ENCODE data around the gene TH.
A peak's percentile ranks its signal among the peaks of the same experiment; 100 is the strongest.

Gene TH

GRCh38 chr11:2169626-2170570 lies 1.7 kb downstream of the TH start:
- no peaks in the 10 kb centered on the region for H3K36me3 ChIP-seq (ENCODE audit: control insufficient read depth in 1 of 2, insufficient read depth in 2 of 2, low read length in 2 of 2)
- H3K27ac ChIP-seq (ENCODE audit: low read length): no peak overlapping the region
- H3K4me1 ChIP-seq (ENCODE audit: control insufficient read depth in 1 of 2, insufficient read depth in 2 of 2, low read length in 2 of 2): peaks cover 0 to 7% of the 10 kb centered on the region in 2 donors
- H3K4me3 ChIP-seq (ENCODE audit: low read depth in 1 of 2, low read length in 2 of 2): no peak overlapping the region
- no peaks in the 10 kb centered on the region for H3K27me3 ChIP-seq (ENCODE audit: low read depth, low read length)
- H3K9me3 ChIP-seq (ENCODE audit: control insufficient read depth in 1 of 2, low read length in 2 of 2): no peaks in the 10 kb centered on the region

GRCh38 chr11:2169005-2169378 lies 2.6 kb downstream of the TH start:
- Histone ChIP-seq H3K36me3 (ENCODE audit: control insufficient read depth in 1 of 2, insufficient read depth in 2 of 2, low read length in 2 of 2) (no peaks in the 10 kb centered on the region), H3K9me3 (ENCODE audit: control insufficient read depth in 1 of 2, low read length in 2 of 2) (no peaks in the 10 kb centered on the region), H3K27me3 (ENCODE audit: low read depth, low read length) (no peaks in the 10 kb centered on the region), H3K4me3 (ENCODE audit: low read depth in 1 of 2, low read length in 2 of 2) (no peak overlapping the region), H3K27ac (ENCODE audit: low read length) (no peak overlapping the region), H3K4me1 (ENCODE audit: control insufficient read depth in 1 of 2, insufficient read depth in 2 of 2, low read length in 2 of 2) (peaks cover 0 to 7% of the 10 kb centered on the region in 2 donors)

GRCh38 chr11:2168286-2169004 lies 3.2 kb downstream of the TH start:
- Histone ChIP-seq H3K36me3 (ENCODE audit: control insufficient read depth in 1 of 2, insufficient read depth in 2 of 2, low read length in 2 of 2) (no peaks in the 10 kb centered on the region), H3K9me3 (ENCODE audit: control insufficient read depth in 1 of 2, low read length in 2 of 2) (no peaks in the 10 kb centered on the region), H3K4me3 (ENCODE audit: low read depth in 1 of 2, low read length in 2 of 2) (no peak overlapping the region), H3K4me1 (ENCODE audit: control insufficient read depth in 1 of 2, insufficient read depth in 2 of 2, low read length in 2 of 2) (peaks cover 0 to 7% of the 10 kb centered on the region in 2 donors), H3K27me3 (ENCODE audit: low read depth, low read length) (no peaks in the 10 kb centered on the region), H3K27ac (ENCODE audit: low read length) (no peak overlapping the region)

GRCh38 chr11:2167141-2168045 lies 4.2 kb downstream of the TH start:
- Histone ChIP-seq H3K4me3 (ENCODE audit: low read depth in 1 of 2, low read length in 2 of 2) (no peak overlapping the region), H3K27me3 (ENCODE audit: low read depth, low read length) (no peaks in the 10 kb centered on the region), H3K36me3 (ENCODE audit: control insufficient read depth in 1 of 2, insufficient read depth in 2 of 2, low read length in 2 of 2) (no peaks in the 10 kb centered on the region), H3K4me1 (ENCODE audit: control insufficient read depth in 1 of 2, insufficient read depth in 2 of 2, low read length in 2 of 2) (peaks cover 0 to 7% of the 10 kb centered on the region in 2 donors), H3K9me3 (ENCODE audit: control insufficient read depth in 1 of 2, low read length in 2 of 2) (no peaks in the 10 kb centered on the region), H3K27ac (ENCODE audit: low read length) (no peak overlapping the region)

- no peaks in the 10 kb centered on the region for H3K27me3 ChIP-seq (ENCODE audit: low read depth, low read length)
- peaks cover 0 to 7% of the 10 kb centered on the region in 2 donors for H3K4me1 ChIP-seq (ENCODE audit: control insufficient read depth in 1 of 2, insufficient read depth in 2 of 2, low read length in 2 of 2)
- no peaks in the 10 kb centered on the region for H3K36me3 ChIP-seq (ENCODE audit: control insufficient read depth in 1 of 2, insufficient read depth in 2 of 2, low read length in 2 of 2)
- peak overlapping the region in 1 of 2 donors; percentile 35 for H3K4me3 ChIP-seq (ENCODE audit: low read depth in 1 of 2, low read length in 2 of 2)
- no peak overlapping the region for H3K27ac ChIP-seq (ENCODE audit: low read length)
- no peaks in the 10 kb centered on the region for H3K9me3 ChIP-seq (ENCODE audit: control insufficient read depth in 1 of 2, low read length in 2 of 2)
Measured at GRCh38 chr11:2166091-2166851, 5.3 kb downstream of the TH start.

- no peak overlapping the region for H3K27ac ChIP-seq (ENCODE audit: low read length)
- no peaks in the 10 kb centered on the region for H3K36me3 ChIP-seq (ENCODE audit: control insufficient read depth in 1 of 2, insufficient read depth in 2 of 2, low read length in 2 of 2)
- H3K4me3 ChIP-seq (ENCODE audit: low read depth in 1 of 2, low read length in 2 of 2): no peak overlapping the region
- no peaks in the 10 kb centered on the region for H3K9me3 ChIP-seq (ENCODE audit: control insufficient read depth in 1 of 2, low read length in 2 of 2)
- peaks cover 0 to 7% of the 10 kb centered on the region in 2 donors for H3K4me1 ChIP-seq (ENCODE audit: control insufficient read depth in 1 of 2, insufficient read depth in 2 of 2, low read length in 2 of 2)
- no peaks in the 10 kb centered on the region for H3K27me3 ChIP-seq (ENCODE audit: low read depth, low read length)
Measured at GRCh38 chr11:2165571-2165970, 6.0 kb downstream of the TH start.

GRCh38 chr11:2164861-2165555 lies 6.6 kb downstream of the TH start:
- Histone ChIP-seq H3K27ac (ENCODE audit: low read length) (no peak overlapping the region), H3K4me1 (ENCODE audit: control insufficient read depth in 1 of 2, insufficient read depth in 2 of 2, low read length in 2 of 2) (peaks cover 0 to 7% of the 10 kb centered on the region in 2 donors), H3K9me3 (ENCODE audit: control insufficient read depth in 1 of 2, low read length in 2 of 2) (no peaks in the 10 kb centered on the region), H3K36me3 (ENCODE audit: control insufficient read depth in 1 of 2, insufficient read depth in 2 of 2, low read length in 2 of 2) (no peaks in the 10 kb centered on the region), H3K27me3 (ENCODE audit: low read depth, low read length) (no peaks in the 10 kb centered on the region), H3K4me3 (ENCODE audit: low read depth in 1 of 2, low read length in 2 of 2) (no peak overlapping the region)

- no peak overlapping the region for H3K27ac ChIP-seq (ENCODE audit: low read length)
- H3K9me3 ChIP-seq (ENCODE audit: control insufficient read depth in 1 of 2, low read length in 2 of 2): no peaks in the 10 kb centered on the region
- no peak overlapping the region for H3K4me3 ChIP-seq (ENCODE audit: low read depth in 1 of 2, low read length in 2 of 2)
- peaks cover 0 to 7% of the 10 kb centered on the region in 2 donors for H3K4me1 ChIP-seq (ENCODE audit: control insufficient read depth in 1 of 2, insufficient read depth in 2 of 2, low read length in 2 of 2)
- H3K27me3 ChIP-seq (ENCODE audit: low read depth, low read length): no peaks in the 10 kb centered on the region
- H3K36me3 ChIP-seq (ENCODE audit: control insufficient read depth in 1 of 2, insufficient read depth in 2 of 2, low read length in 2 of 2): no peaks in the 10 kb centered on the region
Measured at GRCh38 chr11:2164081-2164480, 7.5 kb downstream of the TH start.

- Histone ChIP-seq H3K36me3 (ENCODE audit: control insufficient read depth in 1 of 2, insufficient read depth in 2 of 2, low read length in 2 of 2) (no peaks in the 10 kb centered on the region), H3K4me1 (ENCODE audit: control insufficient read depth in 1 of 2, insufficient read depth in 2 of 2, low read length in 2 of 2) (peaks cover 0 to 7% of the 10 kb centered on the region in 2 donors), H3K27ac (ENCODE audit: low read length) (no peak overlapping the region), H3K27me3 (ENCODE audit: low read depth, low read length) (no peaks in the 10 kb centered on the region), H3K9me3 (ENCODE audit: control insufficient read depth in 1 of 2, low read length in 2 of 2) (no peaks in the 10 kb centered on the region), H3K4me3 (ENCODE audit: low read depth in 1 of 2, low read length in 2 of 2) (no peak overlapping the region)
Measured at GRCh38 chr11:2163428-2163978, 8.1 kb downstream of the TH start.

- Histone ChIP-seq H3K4me3 (ENCODE audit: low read depth in 1 of 2, low read length in 2 of 2) (no peak within 1 kb of the TSS), H3K4me1 (ENCODE audit: control insufficient read depth in 1 of 2, insufficient read depth in 2 of 2, low read length in 2 of 2) (no peaks in the 10 kb centered on the region)
Measured at GRCh38 chr11:2160736-2161259, 10.8 kb downstream of the TH start, which contains the start of gene INS. TSS of gene INS (minus strand) at chr11:2161209. CDS start at chr11:2160971, 238 bp downstream.

More at GRCh38 chr11:2160736-2161259, 10.8 kb downstream of the TH start, which contains the start of gene INS:
- Histone ChIP-seq H3K36me3 (ENCODE audit: control insufficient read depth in 1 of 2, insufficient read depth in 2 of 2, low read length in 2 of 2) (no peaks in the 10 kb centered on the region), H3K9me3 (ENCODE audit: control insufficient read depth in 1 of 2, low read length in 2 of 2) (no peaks in the 10 kb centered on the region), H3K27me3 (ENCODE audit: low read depth, low read length) (no peaks in the 10 kb centered on the region), H3K27ac (ENCODE audit: low read length) (no peak within 1 kb of the TSS)
